H7 (cell line): ENCODE results near the gene PCDHGB4. TPM values are rescaled to one million over a fixed set of nuclear protein-coding genes. Genes with fewer than 3 reads are reported as not detected.
A peak's percentile ranks its signal among the peaks of the same experiment; 100 is the strongest.
"Not testable (repeated sequence)": the region's sequence is repeated elsewhere in the genome, so short reads cannot be mapped to it uniquely, and the experiment has no call there.

Experiments used
- DNase-seq: peaks from one replicate; pipeline ENCODE4 v3.0.0; 2012
- H3K27me3 ChIP-seq: 2 replicates; pipeline ENCODE4 v1.6.0; 2011; ENCODE audit warnings: mild to moderate bottlenecking, low read length; ENCODE audit not compliant: control insufficient read depth, insufficient read depth
- H3K36me3 ChIP-seq: replicated peaks from 2 replicates; pipeline ENCODE4 v1.5.1; 2011; ENCODE audit warnings: low read length; ENCODE audit not compliant: control insufficient read depth, insufficient read depth
- H3K4me3 ChIP-seq: 2 replicates; pipeline ENCODE4 v1.5.1; 2011; ENCODE audit warnings: low read depth, mild to moderate bottlenecking, control low read depth, low read length, moderate library complexity; ENCODE audit not compliant: insufficient read depth
- total RNA-seq: library from RNA; depleted of rRNA; stranded (reverse); fragments of >200 nt; shearing (Covaris generic); gene quantifications from 2 replicates; pipeline ENCODE4 v1.2.3, GENCODE V29; 2014

The PCDHGB4 gene
- total RNA-seq, 1 experiment from 2014 or later = 0.66 TPM

GRCh38 chr5:141382469-141383294 lies 4.8 kb upstream of the PCDHGB4 start, which contains the start of gene PCDHGA7:
Gene PCDHGA7, plus strand, starts transcription at chr5:141382742. Its CDS starts 158 bp downstream, at chr5:141382900.
- no peaks in the 10 kb centered on the region for H3K27me3 ChIP-seq
- no peak within 1 kb of the TSS for H3K4me3 ChIP-seq
- no peak for DNase-seq
- no peaks in the 10 kb centered on the region for H3K36me3 ChIP-seq

GRCh38 chr5:141383345-141383744 lies 4.2 kb upstream of the PCDHGB4 start:
- Histone ChIP-seq H3K36me3 (no peaks in the 10 kb centered on the region), H3K27me3 (no peaks in the 10 kb centered on the region), H3K4me3 (no peak overlapping the region)
- DNase-seq = peak; percentile 28

DNA sequence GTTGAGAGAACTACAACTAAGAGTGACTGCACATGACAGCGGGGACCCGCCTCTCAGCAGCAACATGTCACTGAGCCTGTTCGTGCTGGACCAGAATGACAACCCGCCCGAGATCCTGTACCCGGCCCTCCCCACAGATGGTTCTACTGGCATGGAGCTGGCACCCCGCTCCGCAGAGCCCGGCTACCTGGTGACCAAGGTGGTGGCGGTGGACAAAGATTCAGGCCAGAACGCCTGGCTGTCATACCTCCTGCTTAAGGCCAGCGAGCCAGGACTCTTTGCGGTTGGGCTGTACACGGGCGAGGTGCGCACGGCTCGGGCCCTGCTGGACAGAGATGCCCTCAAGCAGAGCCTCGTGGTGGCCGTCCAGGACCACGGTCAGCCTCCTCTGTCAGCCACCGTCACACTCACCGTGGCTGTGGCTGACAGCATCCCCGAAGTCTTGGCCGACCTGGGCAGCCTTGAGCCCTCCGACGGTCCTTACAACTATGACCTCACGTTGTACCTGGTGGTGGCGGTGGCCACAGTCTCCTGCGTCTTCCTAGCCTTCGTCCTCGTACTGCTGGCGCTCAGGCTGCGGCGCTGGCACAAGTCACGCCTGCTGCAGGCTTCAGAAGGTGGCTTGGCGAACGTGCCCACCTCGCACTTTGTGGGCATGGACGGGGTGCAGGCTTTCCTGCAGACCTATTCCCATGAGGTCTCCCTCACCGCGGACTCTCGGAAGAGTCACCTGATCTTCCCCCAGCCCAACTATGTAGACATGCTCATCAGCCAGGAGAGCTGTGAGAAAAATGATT lies 2.8 kb upstream of the PCDHGB4 start:
- Histone ChIP-seq H3K4me3 (no peak overlapping the region), H3K27me3 (no peaks in the 10 kb centered on the region), H3K36me3 (no peaks in the 10 kb centered on the region)
- DNase-seq = no peak

- DNase-seq = no peak
- no peak overlapping the region for H3K4me3 ChIP-seq
- no peaks in the 10 kb centered on the region for H3K36me3 ChIP-seq
- H3K27me3 ChIP-seq = no peaks in the 10 kb centered on the region
Measured at GRCh38 chr5:141388661-141389060, 1.2 kb downstream of the PCDHGB4 start.

DNA sequence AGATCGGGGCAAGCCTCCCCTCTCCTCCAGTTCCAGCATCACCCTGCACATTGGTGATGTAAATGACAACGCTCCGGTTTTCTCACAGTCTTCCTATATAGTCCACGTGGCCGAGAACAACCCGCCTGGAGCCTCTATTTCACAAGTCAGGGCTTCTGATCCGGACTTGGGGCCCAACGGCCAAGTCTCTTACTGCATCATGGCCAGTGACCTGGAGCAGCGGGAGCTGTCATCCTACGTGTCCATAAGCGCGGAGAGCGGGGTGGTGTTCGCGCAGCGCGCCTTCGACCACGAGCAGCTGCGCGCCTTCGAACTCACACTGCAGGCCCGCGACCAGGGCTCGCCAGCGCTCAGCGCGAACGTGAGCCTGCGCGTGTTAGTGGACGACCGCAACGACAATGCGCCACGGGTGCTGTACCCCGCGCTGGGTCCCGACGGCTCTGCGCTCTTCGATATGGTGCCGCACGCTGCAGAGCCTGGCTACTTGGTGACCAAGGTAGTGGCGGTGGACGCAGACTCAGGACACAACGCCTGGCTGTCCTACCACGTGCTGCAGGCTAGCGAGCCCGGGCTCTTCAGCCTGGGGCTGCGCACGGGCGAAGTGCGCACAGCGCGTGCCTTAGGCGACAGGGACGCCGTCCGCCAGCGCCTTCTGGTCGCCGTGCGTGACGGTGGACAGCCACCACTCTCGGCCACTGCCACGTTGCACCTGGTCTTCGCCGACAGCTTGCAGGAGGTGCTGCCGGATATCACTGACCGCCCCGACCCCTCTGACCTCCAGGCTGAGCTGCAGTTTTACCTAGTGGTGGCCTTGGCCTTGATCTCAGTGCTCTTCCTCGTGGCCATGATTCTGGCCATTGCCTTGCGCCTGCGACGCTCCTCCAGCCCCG lies 1.9 kb downstream of the PCDHGB4 start:
- DNase-seq = no peak
- Histone ChIP-seq H3K4me3 (no peak overlapping the region), H3K27me3 (no peaks in the 10 kb centered on the region), H3K36me3 (no peaks in the 10 kb centered on the region)

- Histone ChIP-seq H3K36me3 (no peaks in the 10 kb centered on the region), H3K27me3 (no peaks in the 10 kb centered on the region), H3K4me3 (no peak within 1 kb of the TSS)
- DNase-seq = no peak
Measured at GRCh38 chr5:141392429-141393198, 5.1 kb downstream of the PCDHGB4 start, which contains the start of gene PCDHGA8. Gene PCDHGA8, plus strand, starts transcription at chr5:141392633. Its CDS starts 181 bp downstream, at chr5:141392814.

- no peak for DNase-seq
- Histone ChIP-seq H3K27me3 (no peaks in the 10 kb centered on the region), H3K4me3 (no peak overlapping the region), H3K36me3 (no peaks in the 10 kb centered on the region)
Measured at GRCh38 chr5:141393267-141393666, 5.8 kb downstream of the PCDHGB4 start.

DNA sequence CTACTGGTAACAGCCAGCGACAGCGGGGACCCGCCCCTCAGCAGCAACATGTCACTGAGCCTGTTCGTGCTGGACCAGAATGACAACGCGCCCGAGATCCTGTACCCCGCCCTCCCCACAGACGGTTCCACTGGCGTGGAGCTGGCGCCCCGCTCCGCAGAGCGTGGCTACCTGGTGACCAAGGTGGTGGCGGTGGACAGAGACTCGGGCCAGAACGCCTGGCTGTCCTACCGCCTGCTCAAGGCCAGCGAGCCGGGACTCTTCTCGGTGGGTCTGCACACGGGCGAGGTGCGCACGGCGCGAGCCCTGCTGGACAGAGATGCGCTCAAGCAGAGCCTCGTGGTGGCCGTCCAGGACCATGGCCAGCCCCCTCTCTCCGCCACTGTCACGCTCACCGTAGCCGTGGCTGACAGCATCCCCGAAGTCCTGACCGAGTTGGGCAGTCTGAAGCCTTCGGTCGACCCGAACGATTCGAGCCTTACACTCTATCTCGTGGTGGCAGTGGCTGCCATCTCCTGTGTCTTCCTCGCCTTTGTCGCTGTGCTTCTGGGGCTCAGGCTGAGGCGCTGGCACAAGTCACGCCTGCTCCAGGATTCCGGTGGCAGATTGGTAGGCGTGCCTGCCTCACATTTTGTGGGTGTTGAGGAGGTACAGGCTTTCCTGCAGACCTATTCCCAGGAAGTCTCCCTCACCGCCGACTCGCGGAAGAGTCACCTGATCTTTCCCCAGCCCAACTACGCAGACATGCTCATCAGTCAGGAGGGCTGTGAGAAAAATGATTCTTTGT lies 7.1 kb downstream of the PCDHGB4 start:
- not testable (repeated sequence) for H3K36me3 ChIP-seq, H3K27me3 ChIP-seq, H3K4me3 ChIP-seq, DNase-seq

GRCh38 chr5:141397756-141398551 lies 10.5 kb downstream of the PCDHGB4 start, which contains the start of gene PCDHGB5:
Gene PCDHGB5, plus strand, starts transcription at chr5:141397947. Its CDS starts 181 bp downstream, at chr5:141398128.
- H3K4me3 ChIP-seq, H3K36me3 ChIP-seq, H3K27me3 ChIP-seq: not testable (repeated sequence)
- peak; percentile 41 for DNase-seq

DNA sequence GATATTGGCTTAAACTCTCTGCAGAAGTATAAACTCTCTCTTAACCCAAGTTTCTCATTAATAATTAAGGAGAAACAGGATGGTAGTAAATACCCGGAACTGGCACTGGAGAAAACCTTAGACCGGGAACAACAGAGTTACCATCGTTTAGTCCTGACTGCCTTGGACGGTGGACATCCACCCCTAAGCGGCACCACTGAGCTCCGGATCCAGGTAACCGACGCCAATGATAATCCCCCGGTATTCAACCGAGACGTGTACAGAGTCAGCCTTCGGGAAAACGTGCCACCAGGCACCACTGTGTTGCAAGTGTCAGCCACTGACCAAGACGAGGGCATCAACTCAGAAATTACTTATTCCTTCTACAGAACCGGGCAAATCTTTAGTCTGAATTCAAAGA lies 11.1 kb downstream of the PCDHGB4 start:
- no peaks in the 10 kb centered on the region for H3K36me3 ChIP-seq
- no peaks in the 10 kb centered on the region for H3K27me3 ChIP-seq
- peak; percentile 28 for DNase-seq
- no peak overlapping the region for H3K4me3 ChIP-seq

GRCh38 chr5:141399555-141400258 lies 12.2 kb downstream of the PCDHGB4 start:
- no peaks in the 10 kb centered on the region for H3K36me3 ChIP-seq
- no peak for DNase-seq
- no peak overlapping the region for H3K4me3 ChIP-seq
- no peaks in the 10 kb centered on the region for H3K27me3 ChIP-seq
